AG08396 (cell line): ENCODE measurements around the gene TMED10.
A peak's percentile ranks its signal among the peaks of the same experiment; 100 is the strongest.
"Not testable (repeated sequence)": the region's sequence is repeated elsewhere in the genome, so short reads cannot be mapped to it uniquely, and the experiment has no call there.

Experiments used
- DNase-seq: peaks from one replicate; pipeline ENCODE4 v3.0.0; 2012; ENCODE audit warnings: low spot score, mixed read lengths

TMED10 gene

DNA sequence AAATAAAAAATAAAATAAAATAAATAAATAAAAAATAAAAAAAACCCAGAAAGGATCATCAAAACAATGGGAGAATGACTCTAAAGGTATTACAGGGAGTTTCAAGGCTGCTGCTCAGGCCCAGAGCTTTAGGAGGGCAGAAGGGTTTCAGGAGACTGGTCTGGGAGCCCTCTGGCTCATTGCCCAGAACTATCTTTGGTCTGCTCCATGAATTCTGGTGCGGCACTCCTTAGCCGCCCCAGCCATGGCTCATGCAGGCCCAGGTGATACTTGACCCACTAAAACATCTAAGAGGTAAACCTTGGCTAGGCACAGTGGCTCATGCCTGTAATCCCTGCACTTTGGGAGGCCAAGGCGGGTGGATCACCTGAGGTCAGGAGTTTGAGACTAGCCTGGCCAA, 14.7 kb upstream of the TMED10 start:
- no peak for DNase-seq

DNA sequence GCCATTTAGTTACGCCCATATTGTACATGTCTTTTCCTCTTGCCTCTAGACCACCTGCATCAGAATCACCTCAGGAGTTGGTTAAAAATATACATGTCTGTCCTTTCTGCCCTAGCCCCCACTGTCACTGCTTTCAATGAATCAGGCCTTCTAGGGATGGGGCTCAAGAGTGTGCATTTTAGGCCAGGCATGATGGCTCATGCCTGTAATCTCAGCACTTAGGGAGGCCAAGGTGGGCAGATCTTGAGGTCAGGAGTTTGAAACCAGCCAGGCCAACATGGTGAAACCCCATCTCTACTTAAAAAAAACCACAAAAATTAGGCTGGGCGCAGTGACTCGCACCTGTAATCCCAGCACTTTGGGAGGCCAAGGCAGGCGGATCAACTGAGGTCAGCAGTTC, 13.6 kb upstream of the TMED10 start:
- no peak for DNase-seq

DNA sequence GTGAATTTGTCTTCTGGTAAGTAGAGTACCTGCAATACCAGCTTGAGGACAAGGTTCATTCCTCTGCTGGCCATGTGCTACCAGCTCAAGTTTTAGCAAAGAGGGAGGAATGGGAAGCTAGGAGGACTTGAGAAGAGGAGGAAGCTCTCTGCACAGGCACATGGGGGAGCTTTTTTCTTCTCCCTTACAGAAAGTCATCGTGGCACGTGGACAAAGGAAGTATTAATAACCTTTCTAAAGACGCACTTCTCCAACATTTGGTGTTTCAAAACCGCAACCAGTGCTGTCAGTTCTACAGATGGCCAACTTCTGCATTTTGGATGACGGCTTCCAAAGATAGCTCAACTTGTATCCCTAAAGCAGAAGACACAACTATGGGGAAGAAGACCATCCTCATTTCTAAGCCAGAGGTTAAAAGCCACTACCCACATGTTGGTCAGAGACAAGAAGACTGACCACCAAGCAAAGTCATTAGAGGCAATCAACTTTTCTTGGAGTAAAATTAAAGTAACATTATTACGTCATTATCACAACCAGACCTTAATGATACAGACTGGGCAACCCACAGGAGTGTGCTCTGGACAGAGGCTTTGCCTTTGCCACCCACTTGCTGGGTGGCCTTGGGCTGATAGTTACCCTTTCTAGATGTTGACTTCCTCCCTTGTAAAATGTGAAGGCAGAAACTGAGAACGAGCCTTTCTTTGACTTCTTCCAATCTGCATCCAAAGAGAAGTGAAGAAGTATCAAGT, 12.3 kb upstream of the TMED10 start:
- no peak for DNase-seq

DNA sequence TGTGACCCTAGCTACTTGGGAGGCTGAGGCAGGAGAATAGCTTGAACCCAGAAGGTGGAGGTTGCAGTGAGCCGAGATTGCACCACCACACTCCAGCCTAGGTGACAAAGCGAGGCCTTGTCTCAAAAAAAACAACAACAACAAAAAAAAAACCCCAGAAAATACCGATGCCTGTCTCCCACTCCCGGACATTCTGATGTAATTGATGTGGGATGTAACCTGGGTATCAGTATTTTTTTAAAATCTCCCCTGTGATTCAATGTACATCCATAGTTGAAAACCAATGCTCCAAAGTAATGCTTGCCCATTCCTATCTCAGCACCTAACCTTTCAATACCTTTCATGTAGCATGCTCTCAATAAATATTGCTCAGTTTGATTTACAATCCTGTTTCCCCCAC, 11.7 kb upstream of the TMED10 start:
- DNase-seq = no peak

DNA sequence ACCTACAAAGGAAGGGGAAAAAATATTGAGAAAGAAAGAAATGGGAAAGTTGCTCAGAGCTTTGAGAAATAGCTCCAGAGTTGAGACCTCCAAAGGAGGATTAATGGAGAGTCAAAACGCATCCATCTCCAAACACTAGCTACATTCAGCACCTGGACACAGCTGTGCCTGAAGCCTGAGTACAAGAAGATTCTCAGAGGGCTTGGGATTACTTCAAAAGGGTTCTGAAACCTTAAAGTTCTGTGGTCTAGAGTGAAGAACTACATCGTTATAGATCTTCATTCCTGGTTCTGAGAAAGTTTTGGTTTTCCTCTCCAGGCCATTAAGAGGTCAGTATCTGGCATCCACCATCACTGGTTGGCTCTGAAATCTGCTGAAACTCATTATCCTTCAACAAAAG, 10.5 kb upstream of the TMED10 start:
- DNase-seq = no peak

DNA sequence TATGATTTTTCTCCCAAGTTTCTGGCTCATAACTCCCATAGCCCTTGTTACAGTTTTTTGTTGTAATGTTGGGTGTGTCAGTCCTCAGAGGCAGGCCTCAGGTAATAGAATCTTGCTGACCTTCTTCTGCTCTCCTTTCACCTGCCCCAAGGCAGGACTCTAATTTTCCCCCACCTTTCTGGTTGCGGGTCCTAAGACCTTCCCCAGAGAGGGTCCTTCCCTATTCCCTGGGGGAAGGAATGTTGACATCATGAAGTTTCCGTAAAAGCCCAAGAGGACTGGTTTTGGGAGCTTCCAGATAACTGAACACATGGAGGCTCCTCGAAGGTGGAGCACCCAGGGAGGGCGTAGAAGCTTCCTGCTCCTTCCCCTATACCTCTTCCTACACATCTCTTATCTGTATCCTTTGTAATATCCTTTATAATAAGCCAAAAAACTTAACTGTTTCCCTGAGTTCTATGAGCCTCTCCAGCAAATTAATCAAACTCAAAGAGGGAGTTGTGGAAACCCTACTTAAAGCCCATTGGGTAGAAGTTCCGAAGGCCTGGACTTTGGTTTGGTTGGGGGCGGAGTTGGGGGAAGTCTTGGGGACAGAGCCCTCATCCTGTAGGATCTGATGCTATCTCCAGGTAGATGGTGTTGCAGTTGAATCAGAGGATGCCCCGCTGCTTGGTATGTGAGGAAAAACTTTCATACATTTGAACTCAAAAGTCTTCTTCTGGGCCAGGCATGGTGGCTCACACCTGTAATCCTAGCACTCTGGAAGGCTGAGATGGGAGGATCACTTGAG, 9.0 kb upstream of the TMED10 start:
- DNase-seq = no peak

DNA sequence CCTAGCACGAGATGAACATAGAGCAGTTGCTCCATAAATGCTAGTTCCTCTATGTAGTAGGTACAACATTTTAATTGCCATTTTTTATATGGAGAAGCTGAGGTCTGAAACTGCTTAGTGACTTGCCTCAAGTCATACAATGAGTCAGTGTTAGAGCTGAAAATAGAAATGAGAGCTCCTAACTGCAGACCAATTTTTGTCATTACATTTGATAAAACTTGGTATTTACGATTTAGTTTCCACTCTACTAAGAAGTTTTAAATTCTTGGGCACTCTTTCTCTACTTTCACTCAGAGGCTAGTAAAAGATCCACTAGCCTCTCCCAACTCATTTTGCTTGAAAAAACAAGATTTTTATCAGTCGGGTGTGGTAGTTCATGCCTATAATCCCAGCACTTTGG, 8.1 kb upstream of the TMED10 start:
- no peak for DNase-seq

DNA sequence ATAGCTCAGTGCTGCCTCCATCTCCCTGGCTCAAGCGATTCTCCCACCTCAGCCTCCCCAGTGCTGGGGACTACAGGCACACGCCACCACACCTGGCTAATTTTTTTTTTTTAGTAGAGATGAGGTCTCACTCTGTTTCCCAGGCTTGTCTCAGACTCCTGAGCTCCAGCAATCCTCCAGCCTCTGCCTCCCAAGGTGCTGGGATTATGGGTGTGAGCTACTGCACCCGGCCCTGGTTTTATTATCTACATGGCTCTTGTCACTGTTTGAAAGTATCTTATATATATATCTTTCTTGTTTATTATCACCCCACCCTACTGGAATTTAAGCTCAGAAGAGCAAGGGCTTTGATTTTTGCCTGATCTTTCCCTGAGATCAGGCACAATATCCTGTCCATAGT, 7.6 kb upstream of the TMED10 start:
- DNase-seq = no peak

DNA sequence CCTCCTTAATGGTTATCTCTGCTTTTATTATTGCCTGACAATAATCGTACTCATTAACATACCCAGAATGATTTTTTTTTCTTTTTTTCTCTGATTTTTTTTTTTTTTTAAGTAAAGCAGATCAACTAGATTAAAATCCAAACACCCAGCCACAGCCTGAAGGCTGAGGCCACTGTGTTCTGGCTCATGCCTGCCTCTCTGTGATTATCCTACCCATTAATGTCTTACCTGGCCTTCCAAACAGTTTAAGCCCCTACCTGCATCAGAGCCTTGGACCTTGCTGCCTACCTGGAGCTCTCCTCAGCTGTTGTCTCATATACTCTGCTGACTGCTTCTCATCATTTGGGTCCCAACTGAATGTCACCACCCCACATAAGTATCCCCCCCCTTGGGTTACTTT, 6.8 kb upstream of the TMED10 start:
- no peak for DNase-seq

DNA sequence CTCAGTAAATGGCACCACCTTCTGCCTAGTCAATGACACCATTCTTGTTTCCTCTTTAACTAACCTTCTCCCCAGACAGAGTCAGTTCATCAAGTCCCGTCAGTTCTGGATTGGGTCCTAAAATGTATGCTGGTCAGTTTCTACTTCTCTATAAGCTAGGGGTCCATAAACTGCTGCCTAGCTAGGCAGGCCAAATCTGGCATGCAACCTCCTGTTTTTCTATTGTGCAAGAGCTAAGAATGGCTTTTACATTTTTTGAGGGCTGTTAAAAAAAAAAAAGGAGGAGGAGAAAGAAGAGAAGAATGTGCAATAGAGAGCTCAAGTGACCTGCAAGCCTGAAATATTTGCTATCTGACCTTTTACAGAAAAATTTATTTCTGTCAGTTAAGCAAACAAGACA, 6.4 kb upstream of the TMED10 start:
- DNase-seq = peak; percentile 43

DNA sequence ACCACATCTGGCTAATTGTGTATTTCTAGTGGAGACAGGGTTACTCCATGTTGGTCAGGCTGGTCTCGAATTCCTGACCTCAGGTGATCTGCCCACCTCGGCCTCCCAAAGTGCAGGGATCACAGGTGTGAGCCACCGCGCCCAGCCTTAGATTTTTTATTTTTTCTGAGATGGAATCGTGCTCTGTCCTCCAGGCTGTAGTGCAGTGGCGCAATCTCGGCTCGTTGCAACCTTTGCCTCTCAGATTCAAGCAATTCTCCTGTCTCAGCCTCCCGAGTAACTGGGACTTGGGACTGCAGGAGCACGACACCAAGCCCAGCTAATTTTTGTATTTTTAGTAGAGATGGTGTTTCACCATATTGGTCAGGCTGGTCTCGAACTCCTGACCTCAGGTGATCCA, 5.8 kb upstream of the TMED10 start:
- DNase-seq = not testable (repeated sequence)

DNA sequence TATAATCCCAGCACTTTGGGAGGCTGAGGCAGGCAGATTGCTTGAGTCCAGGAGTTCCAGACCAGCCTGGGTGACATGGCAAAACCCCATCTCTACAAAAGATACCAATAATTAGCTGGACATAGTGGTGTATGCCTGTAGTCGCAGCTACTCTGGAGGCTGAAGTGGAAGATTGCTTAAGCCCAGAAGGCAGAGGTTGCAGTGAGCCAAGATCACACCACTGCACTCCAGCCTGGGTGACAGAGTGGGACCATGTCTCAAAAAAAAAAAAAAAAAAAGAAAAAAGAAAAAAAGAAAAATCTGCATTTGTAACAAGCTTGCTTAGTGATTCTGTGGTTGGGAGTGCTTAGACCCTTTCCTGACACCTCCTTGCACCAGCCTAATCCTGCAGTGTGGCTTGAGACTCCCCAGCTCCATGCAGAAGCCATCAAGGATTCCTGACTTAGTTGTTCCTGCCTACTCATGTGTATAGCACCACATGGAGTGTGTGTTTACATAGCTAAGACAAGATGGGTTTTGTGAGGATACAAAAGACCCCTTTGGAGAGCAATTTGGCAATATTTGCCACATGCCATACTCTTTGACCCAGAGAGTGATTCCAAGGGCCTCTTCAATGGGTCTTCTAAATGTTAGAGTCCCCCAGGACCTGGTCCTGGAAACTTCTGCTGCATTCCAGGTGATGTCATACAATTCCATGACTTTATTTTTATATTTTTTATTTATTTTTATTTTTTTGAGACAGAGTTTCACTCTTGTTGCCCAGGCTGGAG, 5.1 kb upstream of the TMED10 start:
- no peak for DNase-seq

DNA sequence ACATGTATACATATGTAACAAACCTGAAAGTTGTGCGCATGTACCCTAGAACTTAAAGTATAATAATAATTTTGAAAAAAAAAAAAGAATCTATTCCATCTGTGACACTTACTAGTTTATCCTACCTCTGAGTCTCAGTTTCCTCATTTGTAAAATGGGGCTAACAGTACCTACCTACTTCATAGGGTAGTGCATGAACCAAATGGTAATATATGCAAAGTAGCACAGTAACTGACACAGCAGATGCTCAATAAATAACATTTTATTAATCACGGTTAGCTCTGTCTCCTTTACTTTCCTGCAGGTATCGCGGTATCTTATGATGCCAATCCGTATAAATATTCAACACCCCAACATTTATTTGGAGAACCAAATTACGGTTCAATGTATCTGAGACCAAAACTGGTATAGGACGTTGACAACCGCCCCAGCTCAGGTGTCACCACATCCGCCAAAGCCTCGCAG, 703 bp downstream of the TMED10 start:
- no peak for DNase-seq

DNA sequence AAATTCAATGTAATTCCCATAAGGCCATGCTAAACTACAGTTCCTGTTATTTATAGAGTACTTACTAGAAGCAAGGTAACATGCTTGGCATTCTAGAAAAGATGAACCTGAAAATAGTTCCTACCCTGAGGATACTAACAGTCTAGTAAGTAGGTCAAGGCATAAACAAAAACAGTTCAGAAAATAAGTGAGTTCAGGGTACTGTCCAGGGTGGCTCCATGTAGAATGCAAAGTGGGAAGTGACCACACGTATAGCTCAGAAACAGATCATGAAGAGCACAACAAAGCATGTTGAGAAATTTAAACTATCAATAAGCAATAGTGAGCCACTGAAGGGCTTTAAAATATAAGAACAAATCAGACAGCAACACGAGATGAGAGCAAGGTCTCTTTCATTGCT, 2.3 kb downstream of the TMED10 start:
- no peak for DNase-seq

DNA sequence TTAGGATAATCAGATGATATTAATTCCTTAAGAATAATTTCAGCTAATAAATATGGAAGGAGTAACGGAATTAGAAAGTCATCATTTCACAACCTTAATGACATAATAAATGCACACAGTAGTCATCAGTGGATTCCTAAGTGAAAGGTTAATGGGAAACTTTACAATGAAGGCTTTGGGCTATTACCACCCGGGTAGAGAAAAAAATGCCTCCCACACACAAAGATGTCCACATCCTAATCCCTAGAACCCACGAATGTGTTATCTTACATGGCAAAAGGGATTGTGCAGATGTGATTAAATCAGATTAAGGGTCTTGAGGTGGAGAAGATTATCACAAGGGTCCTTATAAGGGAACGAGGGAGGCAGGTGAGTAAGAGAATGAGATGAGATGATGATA, 5.6 kb downstream of the TMED10 start:
- no peak for DNase-seq

DNA sequence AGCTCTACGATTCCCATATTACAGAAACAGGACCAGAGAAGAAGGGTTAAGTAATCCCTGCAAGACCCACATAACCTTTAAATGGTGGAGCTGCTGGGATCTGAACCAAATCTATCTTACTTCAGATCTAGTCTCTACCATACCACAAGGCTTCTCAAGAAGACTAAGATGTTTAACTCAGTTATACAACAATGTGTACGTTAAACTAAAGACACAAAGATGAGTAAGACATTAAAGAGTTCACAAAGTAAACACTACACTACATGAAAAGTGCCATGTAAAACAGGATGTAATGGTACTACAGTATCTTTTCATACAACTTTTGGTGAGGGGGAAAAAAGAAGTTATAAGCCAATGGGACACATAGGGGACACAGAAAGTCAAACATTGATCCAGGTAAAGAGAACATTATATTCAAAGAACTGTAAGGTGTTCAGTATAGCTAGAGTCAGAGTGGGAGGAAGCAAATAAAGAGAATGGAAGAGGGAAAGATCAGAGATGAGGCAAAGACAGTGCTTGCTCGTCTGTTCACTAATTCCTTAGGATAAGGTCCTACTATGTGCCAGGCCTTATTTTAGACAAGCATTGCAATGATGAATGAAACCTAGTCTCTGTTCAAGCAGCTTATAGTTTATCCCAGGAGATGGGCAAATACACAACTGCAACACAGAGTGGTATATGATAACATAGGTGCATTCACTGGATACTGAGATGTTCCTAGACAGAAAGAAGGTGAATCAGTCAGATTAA, 7.7 kb downstream of the TMED10 start:
- no peak for DNase-seq

DNA sequence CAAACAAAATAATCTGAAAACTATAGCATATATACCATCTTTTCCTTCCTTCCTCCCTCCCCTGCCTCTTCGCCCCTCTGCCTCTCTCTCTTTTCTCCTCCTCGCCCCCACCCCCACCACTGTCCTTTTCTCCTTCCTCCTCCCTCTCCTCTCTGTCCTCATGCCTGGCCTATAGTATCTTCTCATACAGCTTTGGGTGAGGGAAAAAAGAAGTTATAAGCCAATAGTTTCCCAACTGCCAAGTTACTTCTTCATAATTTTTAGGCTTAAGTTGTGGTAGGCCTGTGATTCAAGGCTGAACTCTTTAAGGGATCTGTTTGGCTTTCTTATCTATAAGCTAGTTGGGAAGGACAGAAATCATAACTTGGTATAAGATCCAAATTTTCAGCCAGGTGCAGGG, 9.1 kb downstream of the TMED10 start:
- DNase-seq = no peak

DNA sequence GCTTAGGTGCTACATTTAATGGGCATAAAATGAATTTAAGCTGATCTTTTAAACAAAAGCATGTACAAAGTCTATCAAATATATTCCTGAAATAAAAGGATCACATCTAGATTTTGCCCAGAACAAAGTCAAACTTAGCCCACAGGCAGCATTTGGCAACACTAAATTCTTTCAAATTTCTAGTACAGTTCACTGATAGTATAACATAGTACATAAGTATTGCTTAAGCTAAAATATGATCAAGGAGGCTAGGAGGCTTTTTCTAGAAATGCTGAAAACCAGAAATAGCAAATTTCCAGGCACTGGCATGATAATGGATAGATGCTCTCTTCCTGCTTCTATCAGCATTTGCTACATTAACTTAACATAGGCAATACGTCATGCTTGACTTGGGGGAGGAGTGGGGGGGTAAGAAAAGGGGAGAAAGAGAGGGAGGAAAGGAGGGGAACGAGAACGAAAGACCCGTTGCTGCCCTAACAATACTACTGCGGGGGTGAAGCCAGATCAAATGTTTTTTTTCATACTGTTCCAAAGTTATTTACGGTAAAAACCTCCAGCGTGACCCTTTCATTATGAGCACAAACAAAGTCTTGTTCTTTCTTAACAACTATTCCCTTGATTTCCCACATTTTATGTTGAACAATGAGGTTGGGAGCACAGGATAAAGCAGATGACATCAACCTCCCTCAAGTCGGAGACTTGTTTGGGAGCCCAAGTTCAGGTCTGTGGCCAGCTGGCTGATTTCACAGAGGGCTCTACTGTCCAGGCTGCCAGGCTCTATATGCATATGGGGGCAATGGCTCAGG, 10.6 kb downstream of the TMED10 start:
- DNase-seq = no peak

DNA sequence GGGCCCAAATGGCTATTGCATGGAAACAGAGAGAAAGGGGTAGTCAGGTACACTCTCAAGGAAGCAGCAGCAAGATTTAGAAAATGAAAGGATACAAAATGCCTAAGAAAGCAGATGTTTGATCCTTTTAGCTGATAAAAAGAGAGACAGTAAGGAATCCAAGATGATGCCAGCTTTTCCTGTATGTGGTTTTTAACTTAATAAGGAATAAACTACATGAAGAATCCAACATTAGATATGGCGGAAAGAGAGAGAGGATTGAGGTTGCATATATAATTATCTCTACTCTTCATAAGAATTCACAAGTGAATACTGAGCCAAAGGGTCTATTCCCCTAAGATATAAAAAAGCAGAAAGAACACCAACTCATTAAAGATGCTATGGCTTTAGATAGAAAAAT, 11.6 kb downstream of the TMED10 start:
- DNase-seq = no peak

DNA sequence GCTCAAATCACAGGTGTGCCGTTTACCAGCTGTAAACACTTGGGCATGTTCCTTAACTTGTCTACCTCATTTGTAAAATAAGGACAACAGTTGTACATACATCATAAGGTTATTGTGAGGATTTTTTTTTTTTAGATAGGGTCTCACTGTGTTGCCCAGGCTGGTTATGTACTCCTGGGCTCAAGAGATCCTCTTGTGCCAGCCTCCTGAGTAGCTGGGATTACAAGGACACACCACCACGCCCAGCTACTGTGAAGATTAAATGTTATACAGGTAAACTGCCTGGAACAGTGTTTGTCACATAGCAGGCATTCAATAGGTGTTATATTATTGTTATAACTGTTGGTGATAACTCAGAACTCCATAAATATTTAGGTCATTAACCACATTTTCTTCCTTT, 12.7 kb downstream of the TMED10 start:
- no peak for DNase-seq

DNA sequence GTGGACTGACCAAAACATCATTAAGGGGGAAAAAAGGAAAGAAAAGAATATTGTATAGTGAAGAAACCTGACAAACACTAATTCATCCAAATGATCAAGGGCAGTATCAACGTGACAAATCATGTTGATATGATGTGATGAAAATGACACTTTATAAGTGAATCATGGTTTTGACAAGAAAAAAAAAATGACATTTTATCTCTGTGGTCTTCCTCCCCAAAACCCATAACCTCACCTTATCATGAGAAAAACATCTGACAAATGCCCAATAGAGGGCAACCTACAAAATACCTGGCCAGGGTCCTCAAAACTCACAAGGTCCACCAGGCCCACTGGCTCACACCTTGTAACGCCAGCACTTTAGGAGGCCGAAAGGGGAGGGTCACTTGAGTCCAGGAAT, 13.8 kb downstream of the TMED10 start:
- DNase-seq = no peak
